Left forelimb (tissue), 1 donor: ENCODE results near the gene CDC42EP4.

Experiments used
- DNase-seq: peaks from one replicate; pipeline ENCODE4 v3.0.0-alpha.2; 2018; ENCODE audit warnings: low spot score

The CDC42EP4 gene

DNA sequence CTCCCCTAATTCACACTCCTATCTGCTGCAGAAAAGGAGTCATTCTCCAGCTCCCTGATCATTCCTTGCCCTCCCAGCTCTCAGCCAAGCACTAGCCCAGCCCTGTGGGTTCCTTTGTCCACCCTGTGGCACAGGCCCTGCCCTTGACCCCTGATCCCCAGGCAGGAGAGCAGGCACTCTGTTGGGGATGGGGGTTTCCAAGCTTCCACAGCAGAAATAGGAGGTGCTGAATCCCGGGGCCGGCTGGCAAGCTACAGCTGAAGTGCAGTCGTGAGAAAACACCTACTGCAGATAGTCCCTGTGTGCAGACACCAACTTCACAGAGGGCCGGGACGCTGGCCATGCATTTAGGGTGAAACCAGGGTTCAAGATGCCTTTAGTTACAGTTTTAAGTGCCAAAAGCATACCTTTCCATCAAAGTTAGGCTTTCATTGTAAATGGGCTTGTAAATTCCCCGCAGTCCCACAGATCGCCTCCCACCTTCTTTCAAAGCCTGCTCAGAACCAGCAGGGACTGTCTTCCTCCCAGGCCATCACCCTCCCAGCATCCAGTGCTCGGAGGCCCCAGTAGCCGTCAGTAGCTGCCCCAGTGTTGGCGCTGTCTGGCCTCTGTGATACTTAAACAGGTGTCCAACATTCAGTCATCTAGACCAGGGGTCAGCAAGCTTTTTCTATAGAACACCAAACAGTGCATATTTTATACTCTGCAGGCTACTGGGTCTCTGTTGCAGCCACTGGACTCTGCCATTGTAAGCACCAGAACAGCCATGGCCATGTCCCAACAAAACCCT is 60.8 kb downstream of the CDC42EP4 start:
- DNase-seq, result no peak

DNA sequence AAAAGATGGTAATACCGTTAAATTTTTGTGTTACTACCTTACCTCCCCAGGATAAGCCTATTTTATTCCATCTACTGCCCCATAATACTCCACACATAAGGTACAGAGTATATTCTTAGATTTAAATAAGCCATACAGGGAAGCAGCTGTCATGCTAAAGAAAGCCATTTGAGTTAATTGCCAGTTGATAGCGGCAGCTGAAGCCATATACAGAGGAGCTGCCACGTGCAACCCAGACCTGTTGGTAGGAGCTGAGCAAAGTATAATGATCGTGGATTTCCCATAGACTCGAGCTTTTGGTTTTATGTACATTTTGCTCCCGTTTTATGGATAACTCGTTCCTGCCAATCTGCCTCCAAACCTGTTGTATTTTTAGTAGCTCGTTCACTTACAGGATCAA is 62.1 kb downstream of the CDC42EP4 start:
- no peak for DNase-seq

DNA sequence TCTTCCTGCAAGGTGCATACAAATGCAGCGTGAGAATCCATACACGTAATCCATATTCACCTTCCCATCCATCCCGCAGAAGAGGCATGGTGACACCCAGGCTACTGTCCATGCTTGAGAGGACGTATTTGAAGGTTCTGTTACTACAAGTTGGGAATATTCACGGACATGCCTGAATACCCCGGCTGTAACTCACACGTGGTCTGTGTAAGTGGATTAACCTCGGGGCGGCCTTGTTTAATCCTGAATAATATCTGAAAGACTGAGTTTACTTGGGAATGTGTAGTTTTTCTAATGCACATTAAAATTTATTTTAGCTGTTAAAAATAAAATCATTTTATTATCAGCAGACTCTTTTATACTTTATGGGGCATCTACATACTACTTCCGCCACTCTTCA is 63.3 kb downstream of the CDC42EP4 start:
- DNase-seq, result no peak

DNA sequence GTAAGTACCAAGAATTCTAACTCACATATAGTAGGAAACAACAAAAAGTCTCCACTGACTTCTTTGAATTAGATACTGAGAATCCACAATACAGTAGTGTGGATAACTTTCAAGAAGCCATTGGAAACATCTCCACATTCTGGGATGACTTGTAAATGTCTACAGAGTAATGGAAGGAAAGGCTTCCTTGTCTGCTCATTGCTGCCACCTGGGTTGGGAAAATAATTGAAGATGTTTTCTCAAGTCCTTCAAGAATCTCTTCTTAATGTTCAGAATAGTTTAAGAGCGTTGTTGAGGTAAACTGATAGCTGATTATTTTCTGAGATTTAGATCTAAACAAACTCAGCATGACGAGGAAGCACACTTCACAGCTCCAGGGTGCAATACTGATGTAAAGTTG is 64.1 kb downstream of the CDC42EP4 start:
- no peak for DNase-seq

DNA sequence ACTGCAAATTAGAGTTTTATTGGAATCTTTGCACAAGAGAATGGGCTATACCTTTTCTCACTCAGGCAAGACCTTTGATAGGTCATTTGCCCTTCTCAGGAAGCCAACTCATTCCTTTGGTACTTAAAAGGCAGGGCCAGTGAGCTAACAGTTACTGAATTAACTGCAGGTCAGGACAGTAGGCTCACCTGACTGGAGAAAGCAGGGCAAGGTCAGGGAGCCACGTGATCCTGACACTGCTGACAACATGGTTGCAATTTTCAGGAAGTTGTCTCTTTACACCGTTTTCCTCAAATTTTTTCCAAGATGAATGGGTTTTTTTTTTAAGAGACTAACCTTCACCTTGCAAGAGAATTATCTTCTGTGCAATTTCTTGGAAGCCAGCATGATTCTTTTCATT is 71.2 kb downstream of the CDC42EP4 start:
- no peak for DNase-seq

DNA sequence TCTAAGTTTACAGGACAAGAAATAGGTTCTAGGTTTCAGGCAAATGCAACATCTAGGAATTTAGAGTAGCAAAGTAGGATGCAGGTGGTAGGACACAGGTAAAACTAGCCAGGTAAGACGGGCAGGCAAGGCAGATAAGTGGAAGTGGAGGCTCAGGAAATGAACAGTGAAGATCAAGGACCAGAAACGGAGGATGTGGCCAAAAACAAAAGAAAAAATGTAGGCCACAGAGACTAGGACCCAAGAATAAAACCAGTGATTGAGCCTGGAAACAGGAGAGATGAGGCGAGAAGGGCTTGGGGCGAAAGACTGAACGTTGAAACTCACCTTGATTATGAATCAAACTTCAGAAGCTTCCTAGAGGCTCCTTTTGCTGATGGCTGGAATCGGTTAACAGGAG is 74.1 kb downstream of the CDC42EP4 start:
- no peak for DNase-seq

DNA sequence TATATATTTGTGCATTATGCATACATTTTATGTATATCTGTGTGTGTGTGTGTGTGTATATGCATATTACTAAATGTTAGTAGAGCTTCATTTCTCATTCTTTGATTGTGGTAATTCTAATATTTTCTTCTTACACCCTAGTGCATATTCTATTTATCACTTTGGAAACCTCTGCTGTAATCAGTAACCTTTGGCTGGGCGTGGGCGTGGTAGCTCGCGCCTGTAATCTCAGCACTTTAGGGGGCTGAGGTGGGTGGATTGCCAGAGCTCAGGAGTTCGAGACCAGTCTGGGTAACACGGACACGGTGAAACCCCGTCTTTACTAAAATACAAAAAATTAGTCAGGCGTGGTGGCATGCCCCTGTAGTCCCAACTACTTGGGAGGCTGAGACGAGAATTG is 77.1 kb downstream of the CDC42EP4 start:
- no peak for DNase-seq
